Caco-2 (cell line): ENCODE results near the gene DEPP1. TPM values are rescaled to one million over a fixed set of nuclear protein-coding genes. Genes with fewer than 3 reads are reported as not detected.

Source experiments
- BruUV-seq: library from RNA; stranded (reverse); fragments of 400-500 nt; replicated peaks from 2 replicates; lab custom pipeline; 2021; lab: Mats Ljungman, UMichigan
- CTCF ChIA-PET: fragments of 300-600 bp; sonication (Branson Sonifier 250); formaldehyde crosslinking; loops from one replicate; lab custom pipeline; 2022; ENCODE audit warnings: antibody characterized with exemption; lab: Charles Lee
- POLR2A ChIA-PET: fragments of 300-600 bp; sonication (Branson Sonifier 250); formaldehyde crosslinking; loops from one replicate; lab custom pipeline; 2022; ENCODE audit warnings: antibody characterized with exemption; lab: Charles Lee
- DNase-seq, 2 experiments: peaks; one replicate each; pipeline versions ENCODE4 v3.0.0 to v3.0.0-alpha.2; 2020 to 2022
- H3K27me3 ChIP-seq: replicated peaks from 2 replicates; pipeline ENCODE4 v1.6.0; 2011; ENCODE audit warnings: low read length; ENCODE audit not compliant: control insufficient read depth, insufficient read depth
- H3K36me3 ChIP-seq: 2 replicates; pipeline ENCODE4 v1.5.1; 2011; ENCODE audit warnings: low read length; ENCODE audit not compliant: control insufficient read depth, insufficient read depth
- H3K4me1 ChIP-seq: fragments of 250-450 bp; sonication (Bioruptor Pico); 2 replicates; pipeline ENCODE4 v1.5.1; 2020; ENCODE audit warnings: mild to moderate bottlenecking
- H3K4me3 ChIP-seq: 2 replicates; pipeline ENCODE4 v1.5.1; 2011; ENCODE audit warnings: low read depth, mild to moderate bottlenecking, control low read depth, low read length
- H3K9me3 ChIP-seq: fragments of 250-450 bp; sonication (Bioruptor Pico); 2 replicates; pipeline ENCODE4 v1.5.1; 2020; ENCODE audit warnings: mild to moderate bottlenecking, moderate library complexity
- H3K27ac Mint-ChIP-seq: one replicate; pipeline ENCODE4 v1.8.0; 2022; ENCODE audit warnings: mixed read lengths; ENCODE audit not compliant: unreplicated experiment
- H3K27me3 Mint-ChIP-seq: one replicate; pipeline ENCODE4 v1.8.0; 2022; ENCODE audit warnings: mixed read lengths; ENCODE audit not compliant: insufficient read depth, unreplicated experiment
- H3K36me3 Mint-ChIP-seq: one replicate; pipeline ENCODE4 v1.8.0; 2022; ENCODE audit warnings: mild to moderate bottlenecking, mixed read lengths; ENCODE audit not compliant: insufficient read depth, unreplicated experiment
- H3K4me1 Mint-ChIP-seq: one replicate; pipeline ENCODE4 v1.8.0; 2022; ENCODE audit warnings: low read depth, mixed read lengths; ENCODE audit not compliant: unreplicated experiment
- H3K4me3 Mint-ChIP-seq: one replicate; pipeline ENCODE4 v1.8.0; 2022; ENCODE audit warnings: mild to moderate bottlenecking, moderate library complexity, mixed read lengths; ENCODE audit not compliant: unreplicated experiment
- H3K9me3 Mint-ChIP-seq: one replicate; pipeline ENCODE4 v1.8.0; 2022; ENCODE audit warnings: mixed read lengths; ENCODE audit not compliant: unreplicated experiment
- intact Hi-C: fragments of 100-400 bp; cut with micrococcal nuclease; formaldehyde crosslinking; loops from one replicate; pipeline ENCODE4 v1.10.0; 2022; ENCODE audit not compliant: unreplicated experiment
- total RNA-seq: library from RNA; stranded (reverse); gene quantifications from 2 replicates; pipeline ENCODE4 v1.2.3, GENCODE V29; 2022
- TF ChIP-seq, protein P1 (sequence below), 2 experiments: fragments of 200-600 bp in 1 of 2; IDR thresholded peaks; 1 replicate in 1 of 2; 2 replicates in 1 of 2; pipeline versions ENCODE4 v1.5.1 to v1.8.0; 2011 to 2022; ENCODE audit warnings: antibody characterized with exemption in 1 of 2, control low read depth in 1 of 2, inconsistent platforms in 1 of 2, low read depth in 1 of 2, low read length in 1 of 2, mild to moderate bottlenecking in 1 of 2, moderate library complexity in 1 of 2; ENCODE audit not compliant: insufficient read depth in 1 of 2, severe bottlenecking in 1 of 2, unreplicated experiment in 1 of 2

DEPP1 gene
- total RNA-seq, 1 experiment from 2014 or later: 13.6 TPM

DNA sequence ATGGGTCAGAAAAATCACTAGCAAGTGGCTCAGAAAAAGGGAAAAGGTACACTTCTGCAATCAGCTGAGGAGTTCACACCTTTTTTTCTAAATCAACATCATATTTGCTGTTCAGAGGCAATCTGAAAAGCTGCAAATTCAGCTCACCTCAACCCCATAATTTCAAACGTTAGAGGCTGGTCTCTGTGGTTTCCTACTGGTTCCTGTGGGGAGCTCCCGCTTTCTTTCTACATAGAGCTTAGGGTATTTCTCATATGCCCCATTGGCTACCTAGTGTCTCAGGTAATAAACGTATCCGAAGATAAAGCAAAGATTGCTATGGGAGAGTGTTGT lies 16.9 kb upstream of the DEPP1 start:
- no peaks in the 10 kb centered on the region for H3K9me3 ChIP-seq
- TF ChIP-seq, protein P1, sequence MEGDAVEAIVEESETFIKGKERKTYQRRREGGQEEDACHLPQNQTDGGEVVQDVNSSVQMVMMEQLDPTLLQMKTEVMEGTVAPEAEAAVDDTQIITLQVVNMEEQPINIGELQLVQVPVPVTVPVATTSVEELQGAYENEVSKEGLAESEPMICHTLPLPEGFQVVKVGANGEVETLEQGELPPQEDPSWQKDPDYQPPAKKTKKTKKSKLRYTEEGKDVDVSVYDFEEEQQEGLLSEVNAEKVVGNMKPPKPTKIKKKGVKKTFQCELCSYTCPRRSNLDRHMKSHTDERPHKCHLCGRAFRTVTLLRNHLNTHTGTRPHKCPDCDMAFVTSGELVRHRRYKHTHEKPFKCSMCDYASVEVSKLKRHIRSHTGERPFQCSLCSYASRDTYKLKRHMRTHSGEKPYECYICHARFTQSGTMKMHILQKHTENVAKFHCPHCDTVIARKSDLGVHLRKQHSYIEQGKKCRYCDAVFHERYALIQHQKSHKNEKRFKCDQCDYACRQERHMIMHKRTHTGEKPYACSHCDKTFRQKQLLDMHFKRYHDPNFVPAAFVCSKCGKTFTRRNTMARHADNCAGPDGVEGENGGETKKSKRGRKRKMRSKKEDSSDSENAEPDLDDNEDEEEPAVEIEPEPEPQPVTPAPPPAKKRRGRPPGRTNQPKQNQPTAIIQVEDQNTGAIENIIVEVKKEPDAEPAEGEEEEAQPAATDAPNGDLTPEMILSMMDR (IDR thresholded peaks at IDR 0.05; ENCODE audit: insufficient read depth in 1 of 2, low read depth in 1 of 2, low read length in 1 of 2, severe bottlenecking in 1 of 2, unreplicated experiment in 1 of 2): no peak
- H3K4me1 Mint-ChIP-seq: peaks cover 49% of the 10 kb centered on the region
- DNase-seq: no peak
- H3K27me3 Mint-ChIP-seq: no peaks in the 10 kb centered on the region
- H3K4me3 Mint-ChIP-seq: no peak overlapping the region
- H3K27me3 ChIP-seq: no peaks in the 10 kb centered on the region
- H3K4me3 ChIP-seq: no peak overlapping the region
- H3K9me3 Mint-ChIP-seq: no peaks in the 10 kb centered on the region
- CTCF ChIA-PET: interaction anchor here (1.5 to 4.8 kb wide), 3 partner anchors 17 to 132 kb away, joined by 4 to 27 read pairs (median 10); partner anchors contain the start of gene DEPP1
- no TSS peak for BruUV-seq
- H3K27ac Mint-ChIP-seq: peak overlapping the region; percentile 60
- POLR2A ChIA-PET: interaction anchor here (0.9 to 1.2 kb wide), 2 partner anchors 17 to 36 kb away, joined by 3 to 4 read pairs; partner anchors contain the start of genes DEPP1 and RASSF4
- H3K4me1 ChIP-seq: peaks cover 59% of the 10 kb centered on the region
- peaks cover 29% of the 10 kb centered on the region for H3K36me3 Mint-ChIP-seq
- no peaks in the 10 kb centered on the region for H3K36me3 ChIP-seq
- intact Hi-C loops: no loop called here

DNA sequence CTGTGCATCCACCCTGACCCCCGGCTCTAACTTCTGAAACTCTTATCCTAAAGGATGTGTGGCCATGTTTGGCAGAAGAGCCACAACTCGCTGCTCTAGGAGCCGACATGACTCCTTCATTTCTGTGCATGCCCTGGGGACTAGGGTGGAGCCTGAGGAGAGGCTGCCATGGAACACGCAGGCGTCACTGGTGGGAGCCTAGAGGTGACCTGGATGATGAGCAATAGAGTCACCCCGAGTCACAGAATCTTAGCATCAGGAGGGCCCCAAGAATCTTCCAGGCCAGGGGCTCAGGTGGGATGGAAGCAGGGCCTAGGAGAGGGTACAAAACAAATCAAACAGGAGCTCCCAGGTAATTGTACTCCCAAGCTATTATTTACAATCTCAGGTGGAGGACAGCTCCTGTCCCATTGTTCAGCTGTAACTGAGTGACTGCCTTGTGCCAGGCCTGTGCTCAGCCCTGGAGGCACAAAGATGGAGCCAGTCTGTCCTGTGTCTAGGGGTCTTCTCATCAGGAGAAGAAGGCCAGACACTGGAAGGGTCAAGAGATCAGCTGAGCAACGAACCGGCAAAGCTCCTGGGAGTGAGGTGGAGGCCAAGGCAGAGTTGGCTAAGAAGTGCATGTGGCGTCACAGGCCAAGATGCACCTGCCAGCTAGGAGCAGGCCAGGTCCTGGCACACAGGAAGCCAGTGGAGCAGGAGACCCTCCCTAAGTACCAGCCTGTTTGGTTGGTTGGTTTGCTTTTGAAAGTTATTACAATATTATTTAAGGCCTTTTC lies 16.3 kb upstream of the DEPP1 start:
- Mint-ChIP-seq H3K9me3 (no peaks in the 10 kb centered on the region), H3K27ac (peak overlapping the region; percentile 96), H3K36me3 (peaks cover 23% of the 10 kb centered on the region), H3K4me1 (peaks cover 49% of the 10 kb centered on the region), H3K27me3 (no peaks in the 10 kb centered on the region), H3K4me3 (no peak overlapping the region)
- BruUV-seq: no TSS peak
- H3K36me3 ChIP-seq: no peaks in the 10 kb centered on the region
- no peaks in the 10 kb centered on the region for H3K27me3 ChIP-seq
- ChIA-PET CTCF (interaction anchor here (0.7 to 4.8 kb wide), 6 partner anchors 16 to 132 kb away, joined by 3 to 27 read pairs (median 6); partner anchors contain the start of gene DEPP1), POLR2A (interaction anchor here (0.9 to 1.2 kb wide), 2 partner anchors 16 to 35 kb away, joined by 3 to 4 read pairs; partner anchors contain the start of genes DEPP1 and RASSF4)
- no peaks in the 10 kb centered on the region for H3K9me3 ChIP-seq
- TF ChIP-seq, protein P1 (IDR thresholded peaks at IDR 0.05; ENCODE audit: insufficient read depth in 1 of 2, low read depth in 1 of 2, low read length in 1 of 2, severe bottlenecking in 1 of 2, unreplicated experiment in 1 of 2): no peak
- no peak for DNase-seq
- H3K4me3 ChIP-seq: no peak overlapping the region
- intact Hi-C loops: loop anchor here (1.0 kb wide), 1 partner anchor 63 kb away; no protein-coding TSS in a partner anchor
- H3K4me1 ChIP-seq: peaks cover 62% of the 10 kb centered on the region

DNA sequence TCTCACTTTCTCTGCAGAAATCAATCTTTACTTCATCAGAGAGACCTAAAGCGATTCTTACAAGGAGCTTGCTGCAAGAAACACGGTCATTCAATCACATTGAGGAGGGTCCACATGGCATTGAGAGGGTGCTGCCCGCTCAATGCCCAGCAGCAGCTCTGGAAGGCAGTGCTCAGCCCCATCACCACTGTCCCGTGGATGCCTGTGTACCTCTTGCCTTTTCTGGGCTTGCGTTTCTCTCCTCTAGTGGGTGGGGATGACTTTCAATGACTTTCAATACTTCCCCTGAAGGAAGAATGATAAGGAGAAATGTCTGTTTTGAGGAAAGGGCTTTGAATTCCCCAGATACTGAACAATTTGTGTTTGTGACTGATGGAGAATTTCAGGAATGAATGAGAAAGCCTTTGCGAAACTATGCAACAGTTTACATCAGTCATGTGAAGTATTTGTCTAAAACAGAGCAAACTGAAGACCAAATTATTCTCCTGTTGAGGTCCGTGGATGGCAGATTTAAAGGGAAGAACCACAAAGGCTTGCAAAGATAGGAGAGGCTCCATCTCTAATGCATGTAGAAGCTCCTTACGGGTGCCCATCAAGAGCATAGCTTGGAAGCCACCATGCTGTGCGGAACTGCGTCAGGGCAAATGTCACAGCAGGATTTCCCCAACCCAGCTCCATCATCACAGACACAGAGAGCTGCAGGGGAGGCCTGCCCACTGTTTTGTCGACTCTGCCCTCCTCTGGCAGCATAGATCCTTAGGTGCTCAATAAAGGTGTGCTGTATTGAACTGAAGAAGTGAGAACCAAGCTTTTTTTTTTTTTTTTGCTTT lies 15.5 kb upstream of the DEPP1 start:
- Mint-ChIP-seq H3K36me3 (peaks cover 19% of the 10 kb centered on the region), H3K27me3 (no peaks in the 10 kb centered on the region), H3K4me3 (peak overlapping the region; percentile 31), H3K4me1 (peaks cover 49% of the 10 kb centered on the region), H3K27ac (peak overlapping the region; percentile 96), H3K9me3 (no peaks in the 10 kb centered on the region)
- Histone ChIP-seq H3K27me3 (no peaks in the 10 kb centered on the region), H3K9me3 (no peaks in the 10 kb centered on the region), H3K4me1 (peaks cover 61% of the 10 kb centered on the region), H3K36me3 (no peaks in the 10 kb centered on the region), H3K4me3 (no peak overlapping the region)
- POLR2A ChIA-PET: interaction anchor here (0.8 kb wide), 1 partner anchor 16 kb away, joined by 6 read pairs; the partner anchor contains the start of gene DEPP1
- TF ChIP-seq, protein P1 (IDR thresholded peaks at IDR 0.05; ENCODE audit: insufficient read depth in 1 of 2, low read depth in 1 of 2, low read length in 1 of 2, severe bottlenecking in 1 of 2, unreplicated experiment in 1 of 2): no peak
- CTCF ChIA-PET: interaction anchor here (0.7 to 4.8 kb wide), 7 partner anchors 16 to 131 kb away, joined by 3 to 27 read pairs (median 5); partner anchors contain the start of gene DEPP1
- DNase-seq: peak; percentile 21 to 53
- intact Hi-C loops: loop anchor here (1.0 kb wide), 1 partner anchor 62 kb away; no protein-coding TSS in a partner anchor
- TSS peak; percentile 61 for BruUV-seq
